Large intestine (tissue), 3 donors: ENCODE data around the gene SLC25A27. TPM values are rescaled to one million over a fixed set of nuclear protein-coding genes. Genes with fewer than 3 reads are reported as not detected.

Experiments
- DNase-seq, 2 donors: peaks; one replicate each; pipeline versions ENCODE4 v3.0.0 to v3.0.0-alpha.2; 2013
- H3K27ac ChIP-seq: one replicate; pipeline ENCODE4 v1.5.1; 2013; ENCODE audit warnings: low read length
- H3K27me3 ChIP-seq: 2 replicates; pipeline ENCODE4 v1.6.1; 2013; ENCODE audit warnings: low read length; ENCODE audit not compliant: control insufficient read depth, insufficient read depth
- H3K36me3 ChIP-seq: 2 replicates; pipeline ENCODE4 v1.6.1; 2013; ENCODE audit warnings: low read length; ENCODE audit not compliant: control insufficient read depth, insufficient read depth
- H3K4me1 ChIP-seq: one replicate; pipeline ENCODE4 v1.6.1; 2013; ENCODE audit warnings: low read length; ENCODE audit not compliant: control insufficient read depth, insufficient read depth
- H3K4me3 ChIP-seq: one replicate; pipeline ENCODE4 v1.5.1; 2013; ENCODE audit warnings: low read length
- H3K9me3 ChIP-seq: one replicate; pipeline ENCODE4 v1.6.1; 2013; ENCODE audit warnings: mild to moderate bottlenecking, low read depth, low read length, moderate library complexity; ENCODE audit not compliant: control insufficient read depth
- WGBS: methylation state at CpG from one replicate; pipeline ENCODE4 v1.1.5; 2013; ENCODE audit warnings: low lambda C conversion rate; ENCODE audit not compliant: insufficient coverage; 5-methylcytosine and 5-hydroxymethylcytosine counted together
- polyA plus RNA-seq: library from polyadenylated mRNA; unstranded; fragments of 120-200 nt; gene quantifications from one replicate; pipeline ENCODE4 v1.2.1, GENCODE V29; 2013

Gene SLC25A27
- polyA plus RNA-seq, 1 donor, result 52.9 TPM

GRCh38 chr6:46676604-46677313 lies 24.0 kb downstream of the SLC25A27 start:
- H3K27me3 ChIP-seq, result no peaks in the 10 kb centered on the region
- H3K27ac ChIP-seq, result no peak overlapping the region
- 77% methylated on average over 2 of the region's 6 CpGs for WGBS
- H3K36me3 ChIP-seq, result peaks cover 10% of the 10 kb centered on the region
- no peaks in the 10 kb centered on the region for H3K9me3 ChIP-seq
- no peak for DNase-seq
- H3K4me1 ChIP-seq, result no peaks in the 10 kb centered on the region
- no peak overlapping the region for H3K4me3 ChIP-seq

GRCh38 chr6:46677314-46677654 lies 24.5 kb downstream of the SLC25A27 start:
- no peaks in the 10 kb centered on the region for H3K9me3 ChIP-seq
- no peaks in the 10 kb centered on the region for H3K4me1 ChIP-seq
- peaks cover 6% of the 10 kb centered on the region for H3K36me3 ChIP-seq
- DNase-seq, result no peak
- H3K4me3 ChIP-seq, result no peak overlapping the region
- H3K27me3 ChIP-seq, result no peaks in the 10 kb centered on the region
- no CpG with 5 or more reads among the region's 4 CpGs for WGBS
- no peak overlapping the region for H3K27ac ChIP-seq

GRCh38 chr6:46684771-46685170 lies 32.0 kb downstream of the SLC25A27 start:
- 84% methylated on average over 4 of the region's 4 CpGs for WGBS
- H3K27ac ChIP-seq, result no peak overlapping the region
- no peaks in the 10 kb centered on the region for H3K36me3 ChIP-seq
- peaks cover 15% of the 10 kb centered on the region for H3K9me3 ChIP-seq
- DNase-seq, result no peak
- H3K27me3 ChIP-seq, result no peaks in the 10 kb centered on the region
- H3K4me3 ChIP-seq, result no peak overlapping the region
- no peaks in the 10 kb centered on the region for H3K4me1 ChIP-seq

- Histone ChIP-seq H3K9me3 (peaks cover 15% of the 10 kb centered on the region), H3K4me1 (no peaks in the 10 kb centered on the region), H3K27me3 (no peaks in the 10 kb centered on the region), H3K4me3 (no peak within 1 kb of the TSS), H3K27ac (no peak within 1 kb of the TSS), H3K36me3 (no peaks in the 10 kb centered on the region)
- no CpG with 5 or more reads among the region's 41 CpGs for WGBS
- DNase-seq, result no peak
Measured at GRCh38 chr6:46687619-46688097, 34.9 kb downstream of the SLC25A27 start, which contains the start of gene TDRD6. TSS of gene TDRD6 (plus strand) at chr6:46687885. CDS start at chr6:46688129, 244 bp downstream.

- no peak overlapping the region for H3K27ac ChIP-seq
- H3K36me3 ChIP-seq, result no peaks in the 10 kb centered on the region
- no peaks in the 10 kb centered on the region for H3K27me3 ChIP-seq
- no peak for DNase-seq
- H3K4me1 ChIP-seq, result no peaks in the 10 kb centered on the region
- H3K4me3 ChIP-seq, result no peak overlapping the region
- WGBS, result no CpG with 5 or more reads among the region's 85 CpGs
- peaks cover 15% of the 10 kb centered on the region for H3K9me3 ChIP-seq
Measured at GRCh38 chr6:46688117-46688965, 35.6 kb downstream of the SLC25A27 start.

- Histone ChIP-seq H3K27ac (no peak overlapping the region), H3K27me3 (no peaks in the 10 kb centered on the region), H3K9me3 (peaks cover 15% of the 10 kb centered on the region), H3K4me1 (no peaks in the 10 kb centered on the region), H3K4me3 (no peak overlapping the region), H3K36me3 (no peaks in the 10 kb centered on the region)
- no CpG with 5 or more reads among the region's 13 CpGs for WGBS
- DNase-seq, result no peak
Measured at GRCh38 chr6:46688966-46689335, 36.2 kb downstream of the SLC25A27 start.

GRCh38 chr6:46689657-46690056 lies 36.9 kb downstream of the SLC25A27 start:
- no peaks in the 10 kb centered on the region for H3K4me1 ChIP-seq
- peaks cover 15% of the 10 kb centered on the region for H3K9me3 ChIP-seq
- H3K36me3 ChIP-seq, result no peaks in the 10 kb centered on the region
- no peaks in the 10 kb centered on the region for H3K27me3 ChIP-seq
- H3K27ac ChIP-seq, result no peak overlapping the region
- no peak for DNase-seq
- WGBS, result no CpG with 5 or more reads among the region's 3 CpGs
- H3K4me3 ChIP-seq, result no peak overlapping the region

- Histone ChIP-seq H3K4me3 (no peak overlapping the region), H3K36me3 (no peaks in the 10 kb centered on the region), H3K4me1 (no peaks in the 10 kb centered on the region), H3K9me3 (peaks cover 15% of the 10 kb centered on the region), H3K27ac (no peak overlapping the region), H3K27me3 (no peaks in the 10 kb centered on the region)
- DNase-seq, result no peak
- WGBS, result no CpG with 5 or more reads among the region's 2 CpGs
Measured at GRCh38 chr6:46690141-46690755, 37.5 kb downstream of the SLC25A27 start.

GRCh38 chr6:46690911-46691451 lies 38.2 kb downstream of the SLC25A27 start:
- DNase-seq, result no peak
- H3K9me3 ChIP-seq, result peaks cover 15% of the 10 kb centered on the region
- H3K4me1 ChIP-seq, result no peaks in the 10 kb centered on the region
- no peaks in the 10 kb centered on the region for H3K27me3 ChIP-seq
- H3K36me3 ChIP-seq, result no peaks in the 10 kb centered on the region
- no peak overlapping the region for H3K27ac ChIP-seq
- H3K4me3 ChIP-seq, result no peak overlapping the region
- WGBS, result no CpG with 5 or more reads among the region's 1 CpG

GRCh38 chr6:46699970-46700369 lies 47.2 kb downstream of the SLC25A27 start:
- Histone ChIP-seq H3K27ac (no peak overlapping the region), H3K36me3 (no peaks in the 10 kb centered on the region), H3K27me3 (no peaks in the 10 kb centered on the region), H3K4me1 (peaks cover 6% of the 10 kb centered on the region), H3K9me3 (no peaks in the 10 kb centered on the region), H3K4me3 (no peak overlapping the region)
- WGBS, result 100% methylated on average over 1 of the region's 1 CpG
- no peak for DNase-seq
